Measurements from ENCODE around the gene CNIH4.

The CNIH4 gene

GRCh38 chr1:224420106-224420505, 63.4 kb downstream of the CNIH4 start:
- no peak for TF ChIP-seq CTCF (IDR thresholded peaks at IDR 0.05)

GRCh38 chr1:224425279-224425884, 68.7 kb downstream of the CNIH4 start:
- TF ChIP-seq CTCF (IDR thresholded peaks at IDR 0.05) = no peak

GRCh38 chr1:224427346-224427745, 70.7 kb downstream of the CNIH4 start:
- no peak for TF ChIP-seq CTCF (IDR thresholded peaks at IDR 0.05)

All from LNCAP (cell line).